GM12878 (cell line): ENCODE data around the gene MALRD1. TPM values are rescaled to one million over a fixed set of nuclear protein-coding genes. Genes with fewer than 3 reads are reported as not detected.

Experiments used
- ATAC-seq: fragments of 200-7000 bp; cut with Tn5 transposase; 3 replicates; pipeline ENCODE4 v1.9.1; 2020; ENCODE audit warnings: mild to moderate bottlenecking, moderate library complexity
- BruUV-seq: library from RNA; stranded (reverse); fragments of 400-500 nt; replicated peaks from 2 replicates; lab custom pipeline; 2021; lab: Mats Ljungman, UMichigan
- CTCF ChIA-PET: fragments of 300-600 bp; sonication (Branson Sonifier 250); formaldehyde crosslinking; extraction: SDS; loops from one replicate; lab custom pipeline; 2021; ENCODE audit warnings: inconsistent platforms; lab: Yijun Ruan, JAX
- POLR2A ChIA-PET: fragments of 350-600 bp; formaldehyde crosslinking; extraction: SDS; loops from one replicate; lab custom pipeline; 2021; ENCODE audit warnings: inconsistent platforms; lab: Charles Lee
- RAD21 ChIA-PET: fragments of 300-600 bp; sonication (Branson Sonifier 250); formaldehyde crosslinking; loops from one replicate; lab custom pipeline; 2023; ENCODE audit warnings: antibody characterized with exemption; ENCODE audit not compliant: unreplicated experiment; lab: Charles Lee
- SMC1A ChIA-PET: fragments of 300-600 bp; sonication (Branson Sonifier 250); formaldehyde crosslinking; loops from one replicate; lab custom pipeline; 2023; ENCODE audit not compliant: unreplicated experiment, uncharacterized antibody; lab: Charles Lee
- DNase-seq: peaks from one replicate; pipeline ENCODE4 v3.0.0-alpha.2; 2011; ENCODE audit warnings: low read depth, low spot score
- FAIRE-seq: peaks from 3 replicates; lab custom pipeline; 2011; peaks lifted over from hg19 to GRCh38; lab: Jason Lieb, UNC
- H2AFZ ChIP-seq: 2 replicates; pipeline ENCODE4 v1.6.0; 2011; ENCODE audit warnings: low read depth, low read length, control low read depth; ENCODE audit not compliant: control insufficient read depth
- H3K27ac ChIP-seq: 2 replicates; pipeline ENCODE4 v1.5.1; 2011; ENCODE audit warnings: control low read depth; ENCODE audit not compliant: control insufficient read depth, insufficient read depth
- H3K27me3 ChIP-seq, 2 experiments: replicated peaks in 1 of 2; 2 replicates each; pipeline versions ENCODE4 v1.6.0 to v1.6.1; 2011; ENCODE audit warnings: low read length in 1 of 2; ENCODE audit not compliant: control insufficient read depth in 2 of 2, insufficient read depth in 2 of 2
- H3K36me3 ChIP-seq, 2 experiments: 2 replicates each; pipeline ENCODE4 v1.5.1; 2011; ENCODE audit warnings: low read length in 1 of 2; ENCODE audit not compliant: control insufficient read depth in 2 of 2, insufficient read depth in 2 of 2
- H3K4me1 ChIP-seq: 2 replicates; pipeline ENCODE4 v1.6.1; 2011; ENCODE audit warnings: mild to moderate bottlenecking, low read length, moderate library complexity, mixed read lengths; ENCODE audit not compliant: control insufficient read depth, insufficient read depth
- H3K4me2 ChIP-seq: 2 replicates; pipeline ENCODE4 v1.6.0; 2011; ENCODE audit warnings: control low read depth; ENCODE audit not compliant: control insufficient read depth, insufficient read depth
- H3K4me3 ChIP-seq: fragments of 200-600 bp; sonication (generic); 2 replicates; pipeline ENCODE4 v1.5.1; 2016
- H3K79me2 ChIP-seq: 2 replicates; pipeline ENCODE4 v1.6.0; 2011; ENCODE audit warnings: low read length; ENCODE audit not compliant: control insufficient read depth, insufficient read depth
- H3K9ac ChIP-seq: 2 replicates; pipeline ENCODE4 v1.8.0; 2011; ENCODE audit warnings: low read length, control low read depth, mixed read lengths; ENCODE audit not compliant: control insufficient read depth, insufficient read depth
- H3K9me3 ChIP-seq: replicated peaks from 3 replicates; pipeline ENCODE4 v1.5.1; 2011; ENCODE audit warnings: mild to moderate bottlenecking, low read length; ENCODE audit not compliant: control insufficient read depth, insufficient read depth
- H4K20me1 ChIP-seq: 2 replicates; pipeline ENCODE4 v1.6.0; 2011; ENCODE audit not compliant: control insufficient read depth, insufficient read depth
- BCL11A ChIP-seq: IDR thresholded peaks from 2 replicates; pipeline ENCODE4 v1.6.1; 2011; ENCODE audit warnings: low read depth, low read length
- EGR1 ChIP-seq, 2 experiments: IDR thresholded peaks; 1 replicate in 1 of 2; 2 replicates in 1 of 2; pipeline ENCODE4 v1.6.1; 2011 to 2012; ENCODE audit warnings: low read depth in 2 of 2, low read length in 2 of 2, borderline replicate concordance in 1 of 2, mild to moderate bottlenecking in 1 of 2, moderate library complexity in 1 of 2
- EP300 ChIP-seq, 2 experiments: fragments of 150-350 bp in 1 of 2; IDR thresholded peaks; 2 replicates each; pipeline ENCODE4 v1.6.1; 2011 to 2012; ENCODE audit warnings: low read depth in 2 of 2, low read length in 2 of 2, borderline replicate concordance in 1 of 2, improper control_type of control experiment in 1 of 2, inconsistent platforms in 1 of 2; ENCODE audit not compliant: control insufficient read depth in 1 of 2
- ETV6 ChIP-seq, 2 experiments: fragments of 450-650 bp in 1 of 2; IDR thresholded peaks in 1 of 2; conservative IDR thresholded peaks in 1 of 2; 2 replicates each; pipeline ENCODE4 v1.6.1; 2014; ENCODE audit warnings: antibody characterized with exemption in 1 of 2, borderline replicate concordance in 1 of 2, low read depth in 1 of 2, mild to moderate bottlenecking in 1 of 2, moderate library complexity in 1 of 2
- EZH2 ChIP-seq: IDR thresholded peaks from 2 replicates; pipeline ENCODE4 v1.6.1; 2012; ENCODE audit warnings: low read depth, mild to moderate bottlenecking, control low read depth, inconsistent platforms, low read length, borderline replicate concordance; ENCODE audit not compliant: control insufficient read depth
- FOS ChIP-seq: IDR thresholded peaks from 3 replicates; pipeline ENCODE4 v1.6.1; 2011; ENCODE audit warnings: borderline replicate concordance; ENCODE audit not compliant: insufficient read length; ENCODE audit errors: extremely low read depth
- MAX ChIP-seq: IDR thresholded peaks from 2 replicates; pipeline ENCODE4 v1.6.1; 2012; ENCODE audit warnings: low read depth, low read length, improper control_type of control experiment
- MYB ChIP-seq: fragments of 150-350 bp; IDR thresholded peaks from 2 replicates; pipeline ENCODE4 v1.6.1; 2014; ENCODE audit warnings: mild to moderate bottlenecking, low read depth, low read length, borderline replicate concordance
- NFIC ChIP-seq: IDR thresholded peaks from 2 replicates; pipeline ENCODE4 v1.6.1; 2012; ENCODE audit warnings: low read depth, mild to moderate bottlenecking, inconsistent platforms, low read length, moderate library complexity
- NFYB ChIP-seq: IDR thresholded peaks from 2 replicates; pipeline ENCODE4 v1.6.1; 2011; ENCODE audit warnings: low read depth, mild to moderate bottlenecking, low read length, improper control_type of control experiment, moderate library complexity; ENCODE audit not compliant: insufficient read depth
- SUZ12 ChIP-seq: fragments of 200-600 bp; sonication (generic); IDR thresholded peaks from one replicate; pipeline ENCODE4 v1.6.1; 2018; ENCODE audit warnings: antibody characterized with exemption, mild to moderate bottlenecking; ENCODE audit not compliant: unreplicated experiment
- YBX1 ChIP-seq: fragments of 450-650 bp; IDR thresholded peaks from 2 replicates; pipeline ENCODE4 v1.6.1; 2016; ENCODE audit warnings: antibody characterized with exemption
- ZNF592 ChIP-seq: fragments of 450-650 bp; IDR thresholded peaks from 2 replicates; pipeline ENCODE4 v1.6.1; 2017; ENCODE audit warnings: mild to moderate bottlenecking, moderate library complexity
- ZNF687 ChIP-seq: fragments of 450-650 bp; IDR thresholded peaks from 2 replicates; pipeline ENCODE4 v1.6.1; 2017; ENCODE audit warnings: mild to moderate bottlenecking, moderate library complexity
- WGBS: methylation state at CpG from one replicate; pipeline ENCODE4 v1.1.6; 2016; ENCODE audit warnings: low lambda C conversion rate; ENCODE audit not compliant: insufficient replicate concordance, insufficient coverage; ENCODE audit errors: missing lambda C conversion rate; 5-methylcytosine and 5-hydroxymethylcytosine counted together
- in situ Hi-C: fragments of 300-500 bp; cut with MboI; formaldehyde crosslinking; loops from 9 replicates; pipeline ENCODE4 v1.14.3; 2018; ENCODE audit warnings: mixed read lengths
- intact Hi-C: fragments of 100-400 bp; cut with micrococcal nuclease; formaldehyde crosslinking; loops from one replicate; pipeline ENCODE4 v1.14.2; 2022; ENCODE audit not compliant: unreplicated experiment
- polyA plus RNA-seq, 11 experiments: library from polyadenylated mRNA; depleted of rRNA in 4 of 11; unstranded in 6 of 11; stranded (reverse) in 5 of 11; fragments of >200 nt; fragmentation: Nextera tagmentation in 4 of 11; fragmentation: Illumina TruSeq in 1 of 11; extraction: Ambion mirVana in 4 of 11; extraction: Trizol in 1 of 11; gene quantifications; 1 replicate in 1 of 11; 2 replicates in 10 of 11; pipeline versions ENCODE4 v1.2.1 to v1.2.3, GENCODE V29; 2011 to 2016; ENCODE audit warnings: inconsistent platforms in 2 of 11, missing spikeins in 2 of 11, low read depth in 1 of 11
- total RNA-seq, 4 experiments: library from RNA; depleted of rRNA in 3 of 4; stranded (reverse); fragments of >200 nt in 3 of 4; fragmentation: Illumina TruSeq in 1 of 4; extraction: Trizol in 1 of 4; gene quantifications; 2 replicates each; pipeline versions ENCODE4 v1.2.1 to v1.2.3, GENCODE V29; 2013 to 2021

The MALRD1 gene
- total and polyA plus RNA-seq, 10 of the 15 experiments (the other 5 are each of a cell fraction or from before 2014, with no cell fraction given), result 0.12 to 6.6 (median 0.26) TPM; not detected in 2

GRCh38 chr10:19033741-19034140 is 14.9 kb upstream of the MALRD1 start:
- no peak overlapping the region for H3K4me2 ChIP-seq
- FAIRE-seq, result no peak
- TF ChIP-seq BCL11A (no peak), ZNF687 (no peak), EZH2 (no peak), EGR1 (IDR thresholded peaks at IDR 0.05; ENCODE audit: borderline replicate concordance in 1 of 2, low read depth in 2 of 2, low read length in 2 of 2) (no peak), MYB (no peak), EP300 (IDR thresholded peaks at IDR 0.05; ENCODE audit: borderline replicate concordance in 1 of 2, control insufficient read depth in 1 of 2, low read depth in 2 of 2, low read length in 2 of 2) (no peak), NFYB (no peak), SUZ12 (no peak), ETV6 (conservative IDR thresholded peaks at IDR 0.05 in 1 of 2, IDR thresholded peaks at IDR 0.05 in 1 of 2; ENCODE audit: borderline replicate concordance in 1 of 2, low read depth in 1 of 2) (no peak), NFIC (no peak), FOS (no peak), ZNF592 (no peak), YBX1 (no peak), MAX (no peak)
- no peaks in the 10 kb centered on the region for H3K36me3 ChIP-seq
- no peak overlapping the region for H3K4me3 ChIP-seq
- RAD21 ChIA-PET, result no interaction called here
- SMC1A ChIA-PET, result interaction anchor here (0.6 kb wide), 1 partner anchor 452 kb away, joined by 4 read pairs; no protein-coding TSS in a partner anchor
- intact Hi-C loops (no loop called here), in situ Hi-C loops (no loop called here)
- no peak overlapping the region for H2AFZ ChIP-seq
- no peaks in the 10 kb centered on the region for H4K20me1 ChIP-seq
- POLR2A ChIA-PET, result no interaction called here
- DNase-seq, result no peak
- H3K9ac ChIP-seq, result no peak overlapping the region
- H3K79me2 ChIP-seq, result no peaks in the 10 kb centered on the region
- no peaks in the 10 kb centered on the region for H3K27me3 ChIP-seq
- CTCF ChIA-PET, result no interaction called here
- no peak for ATAC-seq
- no TSS peak for BruUV-seq
- no peaks in the 10 kb centered on the region for H3K4me1 ChIP-seq
- WGBS, result 45% methylated on average over 1 of the region's 1 CpG
- H3K9me3 ChIP-seq, result no peaks in the 10 kb centered on the region
- no peak overlapping the region for H3K27ac ChIP-seq
